ENCODE measurements around the gene MOB2.
"Not testable (repeated sequence)": the region's sequence is repeated elsewhere in the genome, so short reads cannot be mapped to it uniquely, and the experiment has no call there.

Gene MOB2

DNA sequence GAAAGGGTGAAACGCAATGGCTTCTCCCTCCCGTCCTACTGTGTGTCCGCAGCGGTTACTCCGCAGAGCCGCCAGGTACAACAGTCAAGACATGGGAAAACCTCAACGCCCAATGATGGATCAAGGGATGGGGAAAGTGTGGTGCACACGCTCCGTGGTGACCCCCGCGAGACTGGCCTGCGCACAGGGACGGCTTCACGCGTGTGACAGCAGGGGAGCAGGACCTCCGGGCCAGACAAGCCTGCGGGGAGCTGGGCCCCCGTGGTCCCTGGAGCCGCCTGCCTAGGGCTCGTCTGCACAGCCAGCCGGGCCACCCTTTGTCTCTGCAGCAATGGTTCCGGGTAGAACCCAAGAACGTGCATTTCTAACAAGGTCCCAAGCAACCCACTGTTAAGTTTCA lies 31.7 kb upstream of the MOB2 start:
- H3K4me3 ChIP-seq (ENCODE audit: low read depth, low read length): no peak overlapping the region

DNA sequence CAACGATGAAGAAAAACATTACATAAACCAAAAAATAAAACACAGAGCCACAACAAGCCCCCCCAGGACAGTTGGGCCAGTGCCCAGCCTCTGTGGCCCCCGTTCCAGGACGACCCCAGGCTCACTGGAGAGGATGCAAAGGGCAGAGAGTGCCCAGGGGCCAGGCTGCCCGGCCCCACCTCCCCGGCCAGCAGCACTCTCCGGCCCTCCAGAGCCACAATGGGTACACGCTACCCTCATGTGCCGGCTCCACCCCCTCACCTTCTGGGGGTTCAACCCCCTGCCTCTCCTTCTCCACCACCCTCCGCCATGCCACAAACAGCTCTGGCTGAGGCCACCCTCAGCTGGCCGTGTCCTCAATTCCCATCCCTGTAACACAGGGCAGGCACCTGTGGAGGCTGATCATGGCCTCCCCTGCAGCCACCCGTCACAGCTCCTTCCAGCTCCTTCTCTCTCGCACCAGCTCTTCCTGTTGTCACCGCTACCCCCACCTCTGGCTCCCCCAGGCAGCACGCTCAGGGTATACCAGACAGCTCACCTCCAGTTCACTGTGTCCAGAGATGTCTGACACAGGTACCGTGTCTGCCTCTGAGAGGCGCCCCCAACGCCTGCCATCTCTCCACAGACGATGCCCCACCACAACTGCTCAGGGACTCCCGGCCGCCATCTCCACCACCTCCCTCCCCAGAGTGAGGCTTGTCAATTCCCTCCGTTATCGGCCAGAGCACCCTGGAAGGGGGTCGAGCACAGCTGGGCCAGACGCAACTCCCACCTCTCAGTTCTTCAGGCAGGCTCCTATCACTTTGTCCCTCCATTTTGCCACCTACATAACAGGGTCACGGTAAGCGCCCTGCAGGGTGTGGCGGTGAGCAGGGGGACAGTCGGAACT lies 30.8 kb upstream of the MOB2 start:
- no peak overlapping the region for H3K4me3 ChIP-seq (ENCODE audit: low read depth, low read length)

DNA sequence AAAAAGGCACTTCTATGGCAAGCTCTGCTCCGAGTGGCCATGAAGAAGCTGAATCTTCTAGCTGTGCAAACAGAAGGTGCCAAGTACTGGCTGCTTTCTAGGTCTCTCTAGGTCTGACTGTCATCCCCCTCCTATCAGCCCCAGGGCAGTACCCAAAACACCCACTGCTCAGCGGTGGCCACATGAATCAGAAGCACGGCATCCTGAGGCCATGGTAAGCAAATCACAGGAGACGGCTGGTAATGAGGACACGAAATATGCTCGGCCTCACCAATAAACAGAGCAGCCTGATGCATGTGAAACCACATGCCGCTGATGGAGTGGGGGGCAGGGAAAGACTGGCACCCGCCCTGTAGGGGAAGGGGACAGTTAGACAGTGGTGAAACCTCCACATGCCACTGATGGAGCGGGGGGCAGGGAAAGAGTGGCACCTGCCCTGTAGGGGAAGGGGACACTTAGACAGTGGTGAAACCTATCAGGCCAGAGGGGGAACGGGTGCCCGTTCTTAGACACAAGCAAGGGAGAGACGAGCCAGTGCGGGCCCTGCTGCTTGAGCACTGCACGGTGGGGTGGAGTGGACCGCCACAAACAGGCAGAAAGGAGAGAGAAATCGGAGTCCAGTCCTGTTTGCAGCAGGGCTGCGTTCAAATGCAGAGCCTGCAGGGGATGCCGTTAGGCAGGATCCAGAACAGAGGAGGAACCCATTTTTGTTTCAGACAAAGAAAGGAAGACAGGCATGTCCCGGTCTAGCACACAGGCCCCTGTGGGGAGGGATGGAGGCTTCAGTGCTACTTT lies 29.9 kb upstream of the MOB2 start:
- no peak overlapping the region for H3K4me3 ChIP-seq (ENCODE audit: low read depth, low read length)

DNA sequence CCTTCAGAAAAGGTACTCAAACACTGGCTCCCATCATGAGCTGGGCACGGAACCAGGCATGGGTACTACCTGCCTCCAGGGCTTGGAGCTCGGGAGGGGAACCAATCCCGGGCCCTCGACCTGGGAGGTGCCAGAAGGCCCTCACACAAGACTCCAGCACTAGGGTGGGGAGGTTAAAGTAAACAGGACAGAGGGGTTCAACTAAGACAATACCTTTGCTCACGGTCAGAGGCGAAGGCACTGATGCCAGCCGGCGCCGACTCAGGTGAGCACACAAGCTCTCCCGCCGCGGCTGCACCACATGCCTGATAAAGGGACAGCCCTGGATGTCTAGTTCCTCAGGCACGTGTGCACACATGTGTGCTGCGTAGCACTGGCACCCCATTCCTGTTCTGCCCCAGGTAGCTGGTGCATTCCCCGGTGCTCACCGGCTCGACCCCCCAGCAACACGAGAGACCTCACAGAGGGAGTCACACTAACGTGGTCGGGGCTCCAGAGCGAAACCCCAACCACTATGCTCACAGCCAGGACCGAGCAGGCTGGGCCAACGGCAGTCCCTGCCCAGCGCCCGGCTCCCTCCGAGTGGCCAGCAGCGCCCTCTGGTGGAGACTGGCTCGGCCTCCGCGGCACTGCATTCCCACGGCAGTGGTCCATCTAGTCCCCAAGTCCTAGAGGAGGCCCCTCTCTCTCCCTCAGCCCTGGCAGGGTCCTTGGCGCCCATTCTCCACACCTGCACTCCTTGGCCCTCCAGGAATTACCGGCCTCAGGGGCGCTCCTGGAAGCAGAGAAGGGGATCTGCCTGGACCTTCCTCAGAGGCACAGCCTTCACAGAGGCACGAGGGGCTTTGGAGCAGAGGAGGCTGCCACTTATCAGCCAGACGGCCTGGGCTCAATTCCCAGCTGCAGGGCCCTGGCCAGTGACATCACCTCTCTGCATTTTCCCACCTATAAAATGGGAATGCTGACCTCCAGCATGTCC lies 28.8 kb upstream of the MOB2 start:
- H3K4me3 ChIP-seq (ENCODE audit: low read depth, low read length): no peak overlapping the region

DNA sequence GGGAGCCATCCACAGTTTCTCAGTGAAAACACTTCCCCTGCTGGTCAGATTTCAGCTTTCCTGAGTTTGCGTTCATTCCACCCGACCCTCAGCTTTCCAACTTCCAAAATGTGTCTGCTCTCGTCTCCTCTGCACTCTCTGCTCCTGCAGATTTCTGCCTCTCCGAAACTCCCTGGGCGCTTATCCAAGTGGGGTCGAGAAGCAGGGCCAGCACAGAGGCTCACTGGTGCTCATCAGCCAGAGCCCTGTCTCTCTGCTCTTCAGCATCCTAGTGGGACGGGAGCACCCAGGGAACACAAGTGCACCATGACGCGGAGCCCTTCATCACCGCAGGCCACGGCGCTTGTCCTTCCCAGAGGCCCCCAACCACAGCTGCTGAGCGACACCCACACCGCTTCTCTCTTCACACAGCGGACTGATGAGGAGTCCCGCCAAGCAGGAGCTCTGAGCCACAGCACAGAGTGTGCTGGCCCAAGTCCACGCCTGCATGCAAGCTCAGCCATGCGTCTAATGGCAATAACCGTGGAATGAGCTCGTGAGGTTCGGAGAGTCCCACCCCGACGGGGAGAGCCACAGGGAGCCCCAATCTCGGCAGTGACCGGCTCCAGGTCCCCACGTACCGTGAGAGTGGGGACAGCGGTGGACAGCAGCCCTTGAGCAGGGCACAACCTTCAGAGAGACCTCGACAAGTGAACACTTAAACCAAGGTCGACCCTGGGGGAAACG lies 27.9 kb upstream of the MOB2 start:
- no peak overlapping the region for H3K4me3 ChIP-seq (ENCODE audit: low read depth, low read length)

DNA sequence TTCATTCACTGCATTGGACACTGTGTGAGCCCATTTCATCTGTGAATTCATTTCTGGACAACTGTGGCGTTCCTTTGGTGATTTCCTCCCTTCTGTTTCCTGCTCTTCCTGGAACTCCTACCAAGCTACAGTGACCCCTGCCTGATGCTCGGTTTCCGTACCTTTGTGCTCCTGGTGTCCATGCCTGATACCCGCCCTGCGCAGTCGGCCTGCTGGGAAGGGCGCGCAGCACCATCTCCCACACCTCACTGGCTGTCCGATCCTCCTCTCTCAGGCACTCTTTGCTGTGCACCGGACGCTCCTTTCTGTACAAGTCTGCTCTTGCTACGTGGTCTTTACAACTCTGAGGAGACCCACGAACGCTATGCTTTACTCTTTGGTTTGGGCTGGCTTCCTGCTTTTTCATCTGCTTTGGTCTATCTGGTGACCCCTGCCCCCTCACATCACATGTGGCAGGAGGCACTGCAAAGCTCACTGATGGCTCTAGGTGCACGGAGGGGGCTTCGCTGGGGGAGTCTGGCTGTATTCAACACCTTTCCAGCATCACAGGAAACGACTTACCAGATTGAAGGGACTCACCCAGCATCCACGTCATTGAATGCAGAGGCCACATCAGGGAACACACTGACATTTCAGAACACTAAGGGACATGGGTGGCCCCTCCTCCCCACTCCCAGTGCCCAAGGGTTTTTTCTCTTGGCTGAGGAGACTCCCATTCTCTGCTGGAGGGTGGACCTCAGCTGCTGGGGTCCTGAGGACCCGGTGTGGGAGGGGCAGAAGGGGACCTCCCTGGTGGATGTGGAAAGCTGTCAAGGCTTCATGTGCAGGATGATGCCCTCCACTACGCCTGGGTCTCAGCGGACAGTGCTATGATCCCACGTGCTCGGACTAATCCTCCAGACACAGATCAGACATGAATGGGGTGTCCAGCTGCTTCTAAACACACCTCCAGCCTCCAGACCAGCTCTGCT lies 27.0 kb upstream of the MOB2 start:
- H3K4me3 ChIP-seq (ENCODE audit: low read depth, low read length): no peak overlapping the region

DNA sequence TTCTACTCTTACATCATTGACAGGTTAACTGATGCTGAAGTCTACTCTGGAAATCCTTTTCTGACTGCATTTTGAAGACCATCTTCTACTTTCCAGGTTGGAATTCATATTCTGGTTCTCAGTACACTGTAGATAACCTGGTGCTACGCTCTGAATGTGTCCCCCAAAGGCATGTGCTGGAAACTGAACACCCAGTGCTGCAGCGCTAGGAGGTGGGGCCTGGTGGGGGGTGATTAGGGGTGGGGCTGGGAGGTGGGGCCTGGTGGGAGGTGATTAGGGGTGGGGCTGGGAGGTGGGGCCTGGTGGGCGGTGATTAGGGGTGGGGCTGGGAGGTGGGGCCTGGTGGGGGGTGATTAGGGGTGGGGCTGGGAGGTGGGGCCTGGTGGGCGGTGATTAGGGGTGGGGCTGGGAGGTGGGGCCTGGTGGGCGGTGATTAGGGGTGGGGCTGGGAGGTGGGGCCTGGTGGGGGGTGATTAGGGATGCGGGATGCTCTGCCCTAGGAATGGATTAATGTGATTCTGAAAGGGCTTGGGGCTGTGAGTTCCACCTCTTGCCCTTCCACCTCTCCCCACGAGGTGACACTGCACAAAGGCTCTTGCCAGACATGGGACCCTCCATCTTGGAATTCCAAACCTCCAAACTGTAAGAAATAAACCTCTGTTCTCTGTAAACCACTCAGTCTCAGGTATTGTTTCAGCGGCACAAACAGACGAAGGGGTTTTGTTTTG lies 26.1 kb upstream of the MOB2 start:
- H3K4me3 ChIP-seq (ENCODE audit: low read depth, low read length): not testable (repeated sequence)

DNA sequence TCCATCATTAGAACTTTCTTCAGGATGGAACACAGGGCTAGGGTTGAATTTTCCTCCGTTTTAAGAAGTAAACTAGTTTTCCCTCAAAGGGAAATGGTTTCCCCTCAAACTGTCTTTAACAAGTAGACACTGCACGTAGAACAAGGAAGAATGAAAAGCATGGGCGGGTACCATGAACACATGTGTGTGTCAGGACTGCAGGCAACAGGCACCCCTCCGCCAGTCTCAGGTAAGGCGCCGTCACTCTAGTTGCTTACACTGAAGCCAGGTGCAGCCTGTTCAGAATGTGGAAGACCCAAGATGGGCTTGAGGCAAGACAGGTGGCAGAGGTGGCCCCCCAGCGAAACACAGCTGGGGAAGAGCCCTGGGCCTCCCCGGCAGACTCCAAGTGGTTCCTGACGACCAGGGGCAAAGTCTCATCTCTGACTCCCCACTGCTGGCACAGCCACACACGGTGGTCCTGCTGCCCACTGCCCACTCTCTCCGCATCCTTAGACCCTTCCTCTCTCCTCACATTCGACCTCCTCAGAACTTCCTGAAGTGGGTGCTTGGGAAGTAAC lies 25.4 kb upstream of the MOB2 start:
- H3K4me3 ChIP-seq (ENCODE audit: low read depth, low read length): no peak overlapping the region

DNA sequence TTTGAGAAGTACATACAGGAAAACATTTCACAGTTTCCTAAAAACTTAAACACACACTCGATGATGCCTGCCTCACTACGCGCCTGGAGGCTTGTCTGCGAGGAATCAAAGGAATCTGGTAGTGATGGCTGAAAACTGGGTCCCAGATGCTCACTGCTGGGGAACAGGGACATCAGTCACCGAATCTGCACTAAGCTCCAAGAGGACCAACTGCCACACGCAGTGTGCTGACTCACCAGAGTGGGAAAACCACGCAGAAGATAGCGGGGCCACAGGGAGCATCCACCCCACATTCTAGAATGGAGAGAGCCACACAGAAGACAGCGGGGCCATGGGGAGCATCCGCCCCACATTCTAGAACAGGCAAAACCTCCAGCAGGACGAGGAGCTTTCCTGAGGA lies 24.3 kb upstream of the MOB2 start:
- H3K4me3 ChIP-seq (ENCODE audit: low read depth, low read length): no peak overlapping the region

DNA sequence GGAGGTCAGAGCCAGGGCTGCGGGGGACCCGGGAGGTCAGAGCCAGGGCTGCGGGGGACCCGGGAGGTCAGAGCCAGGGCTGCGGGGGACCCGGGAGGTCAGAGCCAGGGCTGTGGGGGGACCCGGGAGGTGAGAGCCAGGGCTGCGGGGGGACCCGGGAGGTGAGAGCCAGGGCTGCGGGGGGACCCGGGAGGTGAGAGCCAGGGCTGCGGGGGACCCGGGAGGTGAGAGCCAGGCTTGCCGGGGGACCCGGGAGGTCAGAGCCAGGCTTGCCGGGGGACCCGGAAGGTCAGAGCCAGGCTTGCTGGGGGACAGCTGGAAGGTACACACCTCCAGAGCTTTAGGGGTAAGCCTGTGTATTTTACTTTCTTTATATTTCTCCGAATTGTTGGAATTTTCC lies 23.8 kb upstream of the MOB2 start:
- H3K4me3 ChIP-seq (ENCODE audit: low read depth, low read length): not testable (repeated sequence)

DNA sequence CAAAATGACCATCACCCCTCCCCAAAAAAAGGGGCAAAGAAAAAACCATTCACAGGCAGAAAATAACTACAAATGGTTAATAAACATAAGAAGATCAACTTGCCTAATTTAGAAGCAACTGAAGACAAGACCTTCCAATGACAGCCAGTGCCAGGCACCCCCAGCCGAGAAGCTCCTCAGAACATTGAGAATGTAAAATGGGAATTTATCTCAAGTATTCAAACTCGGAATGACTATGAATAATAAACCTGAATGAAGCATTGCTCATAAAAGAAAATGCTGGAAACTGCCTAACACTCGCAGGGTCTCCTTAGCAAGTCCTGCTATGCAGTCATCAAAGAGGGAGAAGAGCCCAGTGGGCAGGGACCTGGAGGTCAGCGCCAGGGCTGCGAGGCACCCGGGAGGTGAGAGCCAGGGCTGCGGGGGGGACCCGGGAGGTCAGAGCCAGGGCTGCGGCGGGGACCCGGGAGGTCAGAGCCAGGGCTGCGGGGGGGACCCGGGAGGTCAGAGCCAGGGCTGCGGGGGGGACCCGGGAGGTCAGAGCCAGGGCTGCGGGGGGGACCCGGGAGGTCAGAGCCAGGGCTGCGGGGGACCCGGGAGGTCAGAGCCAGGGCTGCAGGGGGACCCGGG lies 23.2 kb upstream of the MOB2 start:
- no peak overlapping the region for H3K4me3 ChIP-seq (ENCODE audit: low read depth, low read length)

DNA sequence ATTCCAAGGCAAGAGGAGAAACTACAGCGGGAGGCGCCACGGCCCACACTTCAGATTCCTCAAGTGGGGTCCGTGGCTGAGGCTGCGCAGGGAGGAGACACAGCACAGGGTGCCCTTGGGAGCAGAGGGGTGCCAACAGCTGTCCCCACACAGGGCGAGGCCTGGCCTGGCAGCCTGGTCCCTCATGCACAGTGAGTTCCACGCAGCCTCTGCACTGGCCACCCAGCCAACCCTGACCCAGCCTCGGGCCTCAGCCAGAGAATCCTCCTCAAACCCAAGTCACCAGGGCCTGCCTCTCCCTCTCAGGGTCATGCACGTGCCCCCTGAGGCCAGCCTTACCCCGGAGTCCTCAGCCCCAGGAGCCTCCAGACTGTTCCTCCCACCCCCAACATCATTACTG lies 22.4 kb upstream of the MOB2 start:
- no peak overlapping the region for H3K4me3 ChIP-seq (ENCODE audit: low read depth, low read length)

DNA sequence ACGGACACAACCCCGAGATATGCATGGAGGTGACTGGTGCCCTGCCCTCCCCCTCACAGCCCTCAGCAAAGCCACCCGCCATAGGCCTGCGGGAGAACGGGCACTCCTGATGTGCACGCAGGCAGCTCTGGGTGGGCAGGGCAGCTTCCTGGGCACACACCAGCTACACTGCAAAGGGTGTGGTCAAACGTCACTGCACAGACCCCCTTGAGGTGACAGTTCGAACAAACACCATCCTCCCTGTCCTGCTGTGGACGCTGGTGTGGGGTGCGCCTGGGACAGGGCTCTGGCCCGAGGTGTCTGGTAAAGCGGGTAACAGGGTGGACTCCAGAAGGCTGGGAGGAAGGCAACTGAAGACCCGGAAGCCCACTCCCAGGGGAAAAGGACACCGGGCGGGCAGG lies 21.9 kb upstream of the MOB2 start:
- H3K4me3 ChIP-seq (ENCODE audit: low read depth, low read length): no peak overlapping the region

DNA sequence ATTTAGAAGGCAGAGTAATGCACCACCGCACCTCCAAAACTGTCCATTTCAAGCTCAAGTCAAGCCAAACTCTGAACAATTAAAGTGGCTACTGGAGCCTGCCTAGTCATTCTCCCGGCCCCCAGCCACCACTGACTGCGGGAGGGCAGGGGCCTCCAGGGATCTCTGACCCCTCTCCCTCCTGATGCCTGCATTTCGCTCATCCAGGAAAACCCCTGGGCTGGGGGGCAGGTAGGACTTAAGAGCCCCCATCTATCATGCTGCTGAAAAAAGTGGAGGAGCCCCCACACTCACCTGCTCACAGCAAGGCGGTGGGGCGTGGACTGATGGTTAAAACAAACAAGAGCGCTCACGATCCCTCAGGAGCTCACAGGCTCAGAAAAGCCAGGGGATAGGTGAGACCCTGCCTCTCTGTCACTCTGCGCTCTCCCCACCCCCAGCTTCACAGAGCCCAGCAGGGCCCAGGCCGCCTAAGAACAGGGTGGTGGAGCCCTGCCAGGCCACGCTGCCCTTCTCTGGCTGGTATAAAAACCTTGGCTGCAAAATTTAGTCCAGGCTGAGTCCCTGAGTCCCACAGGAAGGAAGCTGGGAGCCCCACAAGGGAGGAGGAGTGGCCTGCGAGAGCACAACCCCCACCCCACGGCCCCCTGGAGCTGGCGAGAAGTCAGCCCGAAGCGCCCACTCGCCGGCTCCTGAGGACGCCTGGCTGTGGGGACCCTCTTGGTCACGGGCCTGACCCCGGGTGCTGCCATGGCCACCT lies 21.0 kb upstream of the MOB2 start:
- H3K4me3 ChIP-seq (ENCODE audit: low read depth, low read length): no peak overlapping the region

DNA sequence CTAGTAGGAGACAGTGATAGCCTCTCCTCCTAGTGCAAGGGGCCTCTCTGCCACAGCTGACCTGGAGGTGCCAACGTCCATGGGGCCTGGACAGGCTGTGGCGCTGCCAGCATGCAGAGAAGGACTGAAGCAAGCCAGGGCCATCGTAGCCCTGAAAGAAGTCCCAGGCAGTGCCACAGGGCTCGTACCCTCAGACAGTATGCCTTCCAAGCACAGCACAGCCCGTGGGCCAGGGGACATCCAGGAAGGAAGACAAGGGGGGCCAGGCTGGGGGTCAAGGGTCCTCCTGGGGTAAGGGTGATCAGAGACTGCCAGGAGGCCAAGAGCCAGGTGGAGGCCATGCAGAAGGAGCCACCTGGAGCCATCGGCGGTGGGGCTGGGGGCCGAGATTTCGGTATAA lies 20.4 kb upstream of the MOB2 start:
- H3K4me3 ChIP-seq (ENCODE audit: low read depth, low read length): no peak overlapping the region

DNA sequence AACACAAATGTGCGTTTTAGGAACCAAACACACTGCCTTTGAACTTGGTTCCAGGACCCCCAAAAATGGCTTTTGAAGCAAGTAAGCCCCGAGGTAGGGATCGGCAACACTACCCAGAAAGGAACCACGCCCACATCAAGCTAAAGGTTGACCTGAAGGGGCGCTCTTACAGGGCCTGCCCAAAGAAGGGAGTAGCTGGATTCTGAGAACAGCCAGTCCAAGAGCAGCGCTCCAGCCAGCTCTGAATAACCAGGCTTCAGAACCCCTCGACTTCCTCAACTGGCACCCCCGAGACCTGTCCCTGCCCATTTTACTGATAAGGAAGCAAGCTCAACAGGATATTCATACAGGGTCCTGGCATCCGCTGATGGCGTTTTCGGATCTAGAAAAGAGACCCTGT lies 18.9 kb upstream of the MOB2 start:
- H3K4me3 ChIP-seq (ENCODE audit: low read depth, low read length): no peak overlapping the region
